Inferior parietal cortex (tissue), 1 donor: Measurements from ENCODE around the gene SPC25.

Experiments
- DNase-seq: peaks from one replicate; pipeline ENCODE4 v3.0.0-alpha.2; 2016; ENCODE audit errors: extremely low spot score

The SPC25 gene

DNA sequence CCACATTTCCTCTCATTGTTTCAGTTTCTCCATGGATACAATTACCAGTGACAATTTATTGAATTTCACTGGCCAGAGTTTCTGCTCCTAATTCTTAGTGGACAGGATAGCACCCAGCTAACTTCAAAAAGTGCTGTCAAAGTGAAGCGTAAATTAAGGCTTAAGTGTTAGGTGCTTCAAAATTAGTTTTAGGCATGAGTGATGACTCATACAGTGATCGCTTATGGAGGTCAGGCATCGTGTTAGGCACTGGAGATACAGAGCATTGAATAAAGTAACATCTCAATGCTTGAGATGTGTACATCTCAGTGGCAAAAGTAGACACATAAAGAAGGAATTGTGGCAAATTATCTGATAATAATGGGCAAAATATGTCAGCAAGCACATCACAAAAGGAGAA lies 47.0 kb downstream of the SPC25 start:
- no peak for DNase-seq

DNA sequence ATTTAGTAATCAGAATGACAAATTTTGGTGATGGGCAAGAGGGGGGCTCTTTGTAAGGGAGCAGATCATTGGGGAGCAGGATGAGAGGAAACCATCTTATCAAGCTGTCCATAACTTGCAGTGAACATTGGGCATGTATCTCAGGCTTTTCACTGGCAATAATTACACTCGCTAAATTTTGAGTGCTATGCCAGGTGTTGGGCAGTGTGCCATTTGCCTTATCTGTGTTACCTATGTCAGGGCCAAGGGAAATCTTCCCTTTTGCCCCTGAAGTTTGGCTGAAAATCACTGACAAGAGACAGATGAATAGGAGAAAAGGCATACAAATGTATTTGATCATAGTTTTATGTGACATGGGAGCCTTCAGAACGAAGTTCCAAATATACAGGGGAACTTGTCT lies 48.8 kb downstream of the SPC25 start:
- DNase-seq: no peak

DNA sequence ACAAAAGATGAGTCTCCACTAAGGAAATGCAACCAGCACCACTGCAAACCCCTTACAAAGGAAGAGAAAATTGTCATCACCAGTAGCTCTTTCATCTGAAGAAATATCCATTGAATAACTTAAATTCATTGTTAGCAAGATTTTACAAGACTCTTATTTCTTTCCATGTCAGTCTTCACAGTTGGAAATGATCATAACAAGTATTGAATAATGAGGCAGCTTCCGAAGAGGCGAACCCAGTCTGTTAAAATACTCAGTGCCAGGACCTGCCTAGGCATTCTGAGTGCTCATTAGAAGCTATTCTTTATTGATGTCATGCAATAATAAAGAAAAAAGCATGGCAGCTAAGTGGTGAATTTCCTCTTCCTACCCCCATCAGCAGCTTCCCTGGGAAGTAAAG lies 54.3 kb downstream of the SPC25 start:
- DNase-seq: no peak

DNA sequence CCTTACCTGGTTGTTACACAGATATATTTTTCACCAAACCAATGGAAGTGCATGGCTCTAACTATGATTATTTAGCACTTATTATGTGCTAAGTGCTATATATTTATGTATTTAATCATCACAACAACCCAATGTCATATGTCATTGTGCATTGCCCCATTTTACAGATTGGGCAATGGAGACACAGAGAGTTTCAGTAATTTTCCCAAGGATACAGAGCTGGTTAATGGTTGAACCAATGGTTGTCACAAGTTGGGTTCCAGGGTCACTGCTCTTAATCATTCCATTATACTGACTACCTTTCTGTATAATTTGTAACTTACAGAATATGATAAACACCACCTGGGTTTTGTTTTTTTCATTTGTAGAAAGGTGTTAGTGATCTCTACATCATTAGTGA lies 58.6 kb downstream of the SPC25 start:
- no peak for DNase-seq

DNA sequence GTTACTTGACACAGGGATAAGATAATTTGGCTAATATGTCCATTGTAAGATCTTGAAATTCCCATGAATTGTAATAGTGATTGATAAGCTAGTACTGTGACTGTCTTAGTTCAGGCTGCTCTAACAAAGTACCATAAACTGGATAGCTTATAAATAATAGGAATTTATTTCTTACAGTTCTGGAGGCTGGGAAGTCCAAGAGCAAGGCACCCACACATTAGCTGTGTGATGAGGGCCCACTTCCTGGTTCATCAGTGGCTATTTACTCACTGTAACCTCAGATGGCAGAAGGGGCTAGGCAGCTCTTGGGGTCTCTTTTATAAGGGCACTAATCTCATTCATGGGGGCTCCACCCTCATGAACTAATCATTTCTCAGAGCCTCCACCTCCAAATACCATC lies 59.3 kb downstream of the SPC25 start:
- DNase-seq: no peak

DNA sequence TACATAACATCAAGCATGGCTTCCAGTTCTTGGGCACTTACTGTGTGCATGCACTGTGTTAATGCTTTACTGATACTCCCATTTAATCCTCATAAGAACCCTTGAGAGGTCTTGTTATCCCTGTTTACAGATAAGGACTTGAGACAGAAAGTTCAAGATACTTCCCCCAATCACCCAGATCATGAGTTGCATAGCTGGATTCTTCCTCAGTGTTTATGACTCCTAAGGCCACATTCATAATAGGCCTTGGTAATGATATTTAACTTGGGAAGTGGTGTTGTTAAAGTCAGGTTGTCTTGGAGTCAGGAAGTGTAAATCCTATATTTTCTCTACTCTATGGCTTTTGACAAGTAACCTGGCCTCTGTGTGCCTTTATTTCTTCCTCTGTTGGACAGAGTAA lies 65.1 kb downstream of the SPC25 start:
- no peak for DNase-seq

DNA sequence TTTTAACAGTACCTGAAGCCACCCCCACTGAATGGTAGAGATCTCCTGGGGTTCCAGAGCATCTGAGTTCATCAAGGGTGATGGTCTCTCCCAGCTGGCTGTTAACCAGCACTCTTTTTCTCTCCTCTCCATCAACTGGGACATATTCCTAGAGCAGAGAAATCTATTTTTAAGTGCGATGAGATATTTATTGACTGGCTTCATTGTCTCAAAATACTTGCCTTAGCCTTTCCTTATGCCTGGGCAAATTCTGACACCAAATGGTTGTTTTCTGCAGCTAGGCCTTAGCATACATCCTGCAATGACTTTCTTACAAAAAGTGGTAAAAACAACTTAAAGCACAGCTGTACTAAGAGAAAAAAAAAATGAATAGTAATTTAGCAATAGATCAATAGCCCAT lies 68.2 kb downstream of the SPC25 start:
- no peak for DNase-seq

DNA sequence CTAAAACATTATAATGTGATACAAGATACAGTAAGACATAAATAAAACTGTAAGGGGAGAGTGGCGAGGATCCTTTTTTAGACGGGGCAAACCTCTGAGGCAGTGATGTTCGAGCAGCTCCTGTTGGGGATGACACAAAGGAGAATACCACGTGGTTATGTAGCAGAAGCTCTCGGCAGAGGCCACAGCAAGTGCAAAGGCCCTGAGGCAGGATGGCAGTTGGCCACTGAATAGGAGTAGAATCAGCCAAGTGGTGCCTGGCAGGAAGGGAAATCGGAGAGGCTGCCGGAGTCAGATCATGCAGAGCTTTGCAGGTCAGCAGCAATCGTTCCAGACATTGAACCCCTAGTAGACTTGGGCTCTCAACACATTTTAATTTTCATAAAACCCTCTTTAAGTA lies 68.7 kb downstream of the SPC25 start:
- DNase-seq: no peak
